A549 treated with GW870086 at 1 μM for 4 hours (cell line): ENCODE results near the gene ZNF440. TPM values are rescaled to one million over a fixed set of nuclear protein-coding genes. Genes with fewer than 3 reads are reported as not detected.

ENCODE experiments used
- total RNA-seq: library from RNA; stranded (reverse); fragments of 200-300 nt; extraction: Qiagen RNA extraction; gene quantifications from 5 replicates; pipeline ENCODE4 v1.2.3, GENCODE V29; 2022; ENCODE audit warnings: low read depth

The ZNF440 gene
- total RNA-seq: 0.05 to 0.21 TPM (median 0.12 TPM) in 3 of 5 replicates, not detected in the others

GRCh38 chr19:11814029-11814699, at the start of gene ZNF440:
Gene ZNF440, plus strand, starts transcription at chr19:11814273. Its CDS starts 175 bp downstream, at chr19:11814448.

GRCh38 chr19:11766597-11767591, 47.2 kb upstream of the ZNF440 start, which contains the start of gene ZNF441:
Gene ZNF441, plus strand, starts transcription at chr19:11767000. Its CDS starts 194 bp downstream, at chr19:11767194.

GRCh38 chr19:11798391-11799330, 15.4 kb upstream of the ZNF440 start, which contains the start of gene ZNF491:
Gene ZNF491, plus strand, starts transcription at chr19:11798523. Its CDS starts 7,431 bp downstream, at chr19:11805954.

GRCh38 chr19:11848594-11849469, 34.8 kb downstream of the ZNF440 start, which contains the start of gene ZNF439:
Gene ZNF439, plus strand, starts transcription at chr19:11848726. Its CDS starts 142 bp downstream, at chr19:11848868.

Other genes starting within 250 kb of the ZNF440 start
- gene ACP5, start 236.6 kb upstream of the ZNF440 start, total RNA-seq: 0.26 to 0.55 TPM (median 0.39 TPM) in 4 of 5 replicates, not detected in the other
- 2.0 to 5.0 TPM (median 3.8 TPM) in 5 replicates for gene ZNF627, start 216.8 kb upstream of the ZNF440 start, total RNA-seq
- 2.0 to 3.4 TPM (median 2.6 TPM) in 5 replicates for gene ZNF823, start 75.3 kb upstream of the ZNF440 start, total RNA-seq
- gene ZNF441, start 47.3 kb upstream of the ZNF440 start, total RNA-seq: not detected in 5 replicates
- not detected in 5 replicates for gene ZNF491, start 15.8 kb upstream of the ZNF440 start, total RNA-seq
- gene ZNF439, start 34.5 kb downstream of the ZNF440 start, total RNA-seq: not detected in 5 replicates
- gene ZNF69, start 73.5 kb downstream of the ZNF440 start, total RNA-seq: not detected in 5 replicates
- 0.17 to 0.32 TPM (median 0.18 TPM) in 5 replicates for gene ZNF700, start 110.8 kb downstream of the ZNF440 start, total RNA-seq
- not detected in 5 replicates for gene ZNF763, start 150.8 kb downstream of the ZNF440 start, total RNA-seq
- gene ZNF433, start 221.4 kb downstream of the ZNF440 start, total RNA-seq: not detected in 5 replicates
- gene ZNF878, start 238.7 kb downstream of the ZNF440 start, total RNA-seq: not detected in 5 replicates